A549 (cell line): Measurements from ENCODE around the gene RAD51B. TPM values are rescaled to one million over a fixed set of nuclear protein-coding genes. Genes with fewer than 3 reads are reported as not detected.

Experiments used
- ATAC-seq, 2 experiments: fragments of 200-7000 bp in 1 of 2; fragments of >200 bp in 1 of 2; cut with Nextera tagmentation in 1 of 2; cut with Tn5 transposase in 1 of 2; 3 replicates each; pipeline versions ENCODE4 v1.8.0 to v1.9.1; 2018 to 2020; ENCODE audit warnings: mild to moderate bottlenecking in 1 of 2, moderate library complexity in 1 of 2
- CTCF ChIA-PET: fragments of 300-600 bp; sonication (Branson Sonifier 250); formaldehyde crosslinking; extraction: SDS; loops from one replicate; lab custom pipeline; 2021; ENCODE audit warnings: antibody characterized with exemption, inconsistent platforms; lab: Yijun Ruan, JAX
- POLR2A ChIA-PET: fragments of 350-600 bp; formaldehyde crosslinking; extraction: SDS; loops from one replicate; lab custom pipeline; 2021; ENCODE audit warnings: antibody characterized with exemption, inconsistent platforms; lab: Yijun Ruan, JAX
- DNase-seq, 2 experiments: peaks; one replicate each; pipeline versions ENCODE4 v3.0.0 to v3.0.0-alpha.2; 2011 to 2016; ENCODE audit warnings: low read depth in 1 of 2, low spot score in 1 of 2
- FAIRE-seq: peaks from 2 replicates; lab custom pipeline; 2011; peaks lifted over from hg19 to GRCh38; lab: Jason Lieb, UNC
- H3K27ac ChIP-seq, 2 experiments: fragments of >200 bp; sonication (Bioruptor Twin); formaldehyde crosslinking; 3 replicates each; pipeline ENCODE4 v1.5.1; 2016 to 2017
- H3K4me1 ChIP-seq: fragments of >200 bp; sonication (Bioruptor Twin); formaldehyde crosslinking; 3 replicates; pipeline ENCODE4 v1.6.1; 2016
- H3K4me2 ChIP-seq: fragments of >200 bp; sonication (Bioruptor Twin); formaldehyde crosslinking; 3 replicates; pipeline ENCODE4 v1.6.1; 2016
- H3K4me3 ChIP-seq: fragments of >200 bp; sonication (Bioruptor Twin); formaldehyde crosslinking; 3 replicates; pipeline ENCODE4 v1.5.1; 2016
- H3K9me3 ChIP-seq: fragments of >200 bp; sonication (Bioruptor Twin); formaldehyde crosslinking; 3 replicates; pipeline ENCODE4 v1.6.1; 2016
- BHLHE40 ChIP-seq: IDR thresholded peaks from 2 replicates; pipeline ENCODE4 v1.6.1; 2012; ENCODE audit warnings: low read depth, low read length, inconsistent platforms
- CBX2 ChIP-seq: fragments of 200-600 bp; sonication (generic); IDR thresholded peaks from 2 replicates; pipeline ENCODE4 v1.6.1; 2016; ENCODE audit warnings: low read depth, mild to moderate bottlenecking, borderline replicate concordance
- CEBPB ChIP-seq, 2 experiments: fragments of >200 bp in 1 of 2; sonication (Bioruptor Twin) in 1 of 2; formaldehyde crosslinking in 1 of 2; IDR thresholded peaks; 2 replicates each; pipeline ENCODE4 v1.6.1; 2012 to 2016
- E2F6 ChIP-seq: IDR thresholded peaks from 2 replicates; pipeline ENCODE4 v1.6.1; 2012; ENCODE audit warnings: low read depth, borderline replicate concordance
- EHF ChIP-seq: fragments of 250-450 bp; sonication (Bioruptor Pico); IDR thresholded peaks from 2 replicates; pipeline ENCODE4 v1.5.0; 2020; ENCODE audit warnings: mild to moderate bottlenecking
- FOSB ChIP-seq: fragments of 250-450 bp; sonication (Bioruptor Pico); IDR thresholded peaks from 2 replicates; pipeline ENCODE4 v1.5.0; 2020; ENCODE audit warnings: mild to moderate bottlenecking, moderate library complexity
- FOXS1 ChIP-seq: fragments of 250-450 bp; sonication (Bioruptor Pico); IDR thresholded peaks from 2 replicates; pipeline ENCODE4 v1.5.0; 2020; ENCODE audit warnings: mild to moderate bottlenecking, moderate library complexity
- GATA3 ChIP-seq: IDR thresholded peaks from 2 replicates; pipeline ENCODE4 v1.6.1; 2012; ENCODE audit warnings: borderline replicate concordance
- HDAC2 ChIP-seq: fragments of 200-600 bp; sonication (generic); IDR thresholded peaks from 2 replicates; pipeline ENCODE4 v1.6.1; 2016
- HES2 ChIP-seq: fragments of >200 bp; sonication (Bioruptor Twin); formaldehyde crosslinking; IDR thresholded peaks from 2 replicates; pipeline ENCODE4 v1.6.1; 2016
- HOXB5 ChIP-seq: fragments of 250-450 bp; sonication (Bioruptor Pico); IDR thresholded peaks from 2 replicates; pipeline ENCODE4 v1.5.0; 2020; ENCODE audit warnings: mild to moderate bottlenecking, moderate library complexity
- KDM1A ChIP-seq: fragments of 200-600 bp; sonication (generic); IDR thresholded peaks from 2 replicates; pipeline ENCODE4 v1.6.1; 2016; ENCODE audit warnings: low read depth, mild to moderate bottlenecking
- MAZ ChIP-seq: fragments of 150-350 bp; IDR thresholded peaks from 2 replicates; pipeline ENCODE4 v1.6.1; 2014; ENCODE audit warnings: antibody characterized with exemption, low read depth, low read length, borderline replicate concordance
- NFE2L2 ChIP-seq: fragments of 150-350 bp; conservative IDR thresholded peaks from 2 replicates; pipeline ENCODE4 v1.6.1; 2014; ENCODE audit warnings: low read length
- NPAS2 ChIP-seq: fragments of 250-450 bp; sonication (Bioruptor Pico); IDR thresholded peaks from 2 replicates; pipeline ENCODE4 v1.8.0; 2022; ENCODE audit warnings: mild to moderate bottlenecking, moderate library complexity, borderline replicate concordance
- POLR2AphosphoS2 ChIP-seq: conservative IDR thresholded peaks from 2 replicates; pipeline ENCODE4 v1.6.1; 2012; ENCODE audit warnings: low read length, improper control_type of control experiment, inconsistent platforms
- RFX5 ChIP-seq: fragments of 450-650 bp; IDR thresholded peaks from 2 replicates; pipeline ENCODE4 v1.7.1; 2014; ENCODE audit warnings: antibody characterized with exemption, mild to moderate bottlenecking, moderate library complexity
- RNF2 ChIP-seq: fragments of 200-600 bp; sonication (generic); IDR thresholded peaks from 2 replicates; pipeline ENCODE4 v1.6.1; 2016; ENCODE audit warnings: low read depth, mild to moderate bottlenecking, antibody characterized with exemption, moderate library complexity, borderline replicate concordance
- SREBF2 ChIP-seq: fragments of 450-650 bp; IDR thresholded peaks from 2 replicates; pipeline ENCODE4 v1.6.1; 2014; ENCODE audit warnings: mild to moderate bottlenecking, moderate library complexity
- TP53 ChIP-seq: fragments of 250-450 bp; sonication (Bioruptor Pico); IDR thresholded peaks from 2 replicates; pipeline ENCODE4 v1.5.0; 2021; ENCODE audit warnings: mild to moderate bottlenecking, moderate library complexity
- ZC3H11A ChIP-seq: fragments of 450-650 bp; IDR thresholded peaks from 2 replicates; pipeline ENCODE4 v1.6.1; 2014; ENCODE audit warnings: antibody characterized with exemption, mild to moderate bottlenecking
- ZNF302 ChIP-seq: fragments of 250-450 bp; sonication (Bioruptor Pico); IDR thresholded peaks from 2 replicates; pipeline ENCODE4 v1.9.0; 2021; ENCODE audit warnings: inconsistent platforms, mild to moderate bottlenecking, moderate library complexity
- ZSCAN20 ChIP-seq: fragments of 250-450 bp; sonication (Bioruptor Pico); IDR thresholded peaks from 2 replicates; pipeline ENCODE4 v1.8.0; 2022; ENCODE audit warnings: mild to moderate bottlenecking, moderate library complexity
- WGBS: methylation state at CpG from one replicate; pipeline ENCODE4 v1.1.6; 2017; ENCODE audit errors: missing lambda C conversion rate; 5-methylcytosine and 5-hydroxymethylcytosine counted together
- polyA plus RNA-seq, 4 experiments: library from polyadenylated mRNA; depleted of rRNA in 3 of 4; stranded (reverse); fragments of >200 nt; fragmentation: RNase III in 1 of 4; extraction: RNeasy Plus Mini Kit Qiagen cat#74134 plus additional on column Dnase treatment in 1 of 4; gene quantifications; 2 replicates in 3 of 4; 3 replicates in 1 of 4; pipeline ENCODE4 v1.2.3, GENCODE V29; 2011 to 2017

Gene RAD51B
- polyA plus RNA-seq, 2 of the 4 experiments (the other 2 are of a cell fraction): 7.2 to 10.8 TPM

- H3K4me2 ChIP-seq: no peak overlapping the region
- WGBS: 63% methylated on average over 2 of the region's 2 CpGs
- no peak for FAIRE-seq
These were observed 37.2 kb downstream of the RAD51B start for GRCh38 chr14:67856827-67857226.

GRCh38 chr14:67857778-67858350 lies 38.3 kb downstream of the RAD51B start:
- no peak for FAIRE-seq
- CTCF ChIA-PET: interaction anchor here (0.8 to 1.9 kb wide), 7 partner anchors 9 to 986 kb away, joined by 3 to 7 read pairs (median 4); no protein-coding TSS in a partner anchor
- WGBS: 95% methylated on average over 16 of the region's 20 CpGs

More at GRCh38 chr14:67856827-67857226, 37.2 kb downstream of the RAD51B start:
- no peaks in the 10 kb centered on the region for H3K4me1 ChIP-seq
- H3K27ac ChIP-seq: no peak overlapping the region
- CTCF ChIA-PET: interaction anchor here (0.8 to 1.4 kb wide), 3 partner anchors 26 to 987 kb away, joined by 3 to 5 read pairs (median 4); no protein-coding TSS in a partner anchor
- TF ChIP-seq CBX2: no peak
- no peak for TF ChIP-seq CEBPB (IDR thresholded peaks at IDR 0.05)
- TF ChIP-seq BHLHE40: no peak
- no peak for TF ChIP-seq MAZ
- TF ChIP-seq HES2: no peak
- no peak for TF ChIP-seq RNF2
- TF ChIP-seq HOXB5 (CRISPR knock-in tag): no peak
- TF ChIP-seq EHF (CRISPR knock-in tag): no peak
- no peak for TF ChIP-seq NPAS2 (CRISPR knock-in tag)
- TF ChIP-seq GATA3: no peak
- no peak for TF ChIP-seq FOXS1
- H3K4me3 ChIP-seq: no peak overlapping the region
- POLR2A ChIA-PET: no interaction called here
- no peaks in the 10 kb centered on the region for H3K9me3 ChIP-seq
- DNase-seq (no peak), ATAC-seq (no peak)

GRCh38 chr14:67859169-67859749 lies 39.7 kb downstream of the RAD51B start:
- DNase-seq (no peak), ATAC-seq (no peak), FAIRE-seq (no peak)
- no peak overlapping the region for H3K4me2 ChIP-seq
- TF ChIP-seq ZNF302 (CRISPR knock-in tag): no peak
- no peak for TF ChIP-seq RFX5
- TF ChIP-seq FOSB (CRISPR knock-in tag): no peak
- no peak for TF ChIP-seq POLR2AphosphoS2
- TF ChIP-seq CEBPB (IDR thresholded peaks at IDR 0.05): no peak
- CTCF ChIA-PET: interaction anchor here (0.6 to 1.9 kb wide), 3 partner anchors 8 to 1200 kb away, joined by 3 to 7 read pairs (median 6); no protein-coding TSS in a partner anchor
- H3K27ac ChIP-seq: no peak overlapping the region
- H3K4me3 ChIP-seq: no peak overlapping the region
- H3K9me3 ChIP-seq: no peaks in the 10 kb centered on the region
- POLR2A ChIA-PET: no interaction called here
- H3K4me1 ChIP-seq: no peaks in the 10 kb centered on the region
- 89% methylated on average over 1 of the region's 1 CpG for WGBS

More at GRCh38 chr14:67857778-67858350, 38.3 kb downstream of the RAD51B start:
- ATAC-seq (no peak), DNase-seq (no peak)
- POLR2A ChIA-PET: no interaction called here
- no peak for TF ChIP-seq RFX5
- no peak for TF ChIP-seq HDAC2
- TF ChIP-seq CEBPB (IDR thresholded peaks at IDR 0.05): no peak
- TF ChIP-seq KDM1A: no peak
- TF ChIP-seq TP53 (CRISPR knock-in tag): no peak
- TF ChIP-seq GATA3: no peak
- TF ChIP-seq FOXS1: no peak
- no peak for TF ChIP-seq NFE2L2
- no peak for TF ChIP-seq ZSCAN20
- TF ChIP-seq ZC3H11A: no peak
- TF ChIP-seq SREBF2: no peak
- TF ChIP-seq E2F6: no peak
- no peak for TF ChIP-seq HOXB5 (CRISPR knock-in tag)
- TF ChIP-seq RNF2: no peak
- H3K4me3 ChIP-seq: no peak overlapping the region
- H3K27ac ChIP-seq: no peak overlapping the region
- H3K9me3 ChIP-seq: no peaks in the 10 kb centered on the region
- no peak overlapping the region for H3K4me2 ChIP-seq
- no peaks in the 10 kb centered on the region for H3K4me1 ChIP-seq
